Large intestine (tissue), 3 donors: ENCODE data around the gene SLC38A7. TPM values are rescaled to one million over a fixed set of nuclear protein-coding genes. Genes with fewer than 3 reads are reported as not detected.
"Not testable (repeated sequence)": the region's sequence is repeated elsewhere in the genome, so short reads cannot be mapped to it uniquely, and the experiment has no call there.

Source experiments
- DNase-seq, 2 donors: peaks; one replicate each; pipeline versions ENCODE4 v3.0.0 to v3.0.0-alpha.2; 2013
- H3K27ac ChIP-seq: one replicate; pipeline ENCODE4 v1.5.1; 2013; ENCODE audit warnings: low read length
- H3K27me3 ChIP-seq: 2 replicates; pipeline ENCODE4 v1.6.1; 2013; ENCODE audit warnings: low read length; ENCODE audit not compliant: control insufficient read depth, insufficient read depth
- H3K36me3 ChIP-seq: 2 replicates; pipeline ENCODE4 v1.6.1; 2013; ENCODE audit warnings: low read length; ENCODE audit not compliant: control insufficient read depth, insufficient read depth
- H3K4me1 ChIP-seq: one replicate; pipeline ENCODE4 v1.6.1; 2013; ENCODE audit warnings: low read length; ENCODE audit not compliant: control insufficient read depth, insufficient read depth
- H3K4me3 ChIP-seq: one replicate; pipeline ENCODE4 v1.5.1; 2013; ENCODE audit warnings: low read length
- H3K9me3 ChIP-seq: one replicate; pipeline ENCODE4 v1.6.1; 2013; ENCODE audit warnings: mild to moderate bottlenecking, low read depth, low read length, moderate library complexity; ENCODE audit not compliant: control insufficient read depth
- WGBS: methylation state at CpG from one replicate; pipeline ENCODE4 v1.1.5; 2013; ENCODE audit warnings: low lambda C conversion rate; ENCODE audit not compliant: insufficient coverage; 5-methylcytosine and 5-hydroxymethylcytosine counted together
- polyA plus RNA-seq: library from polyadenylated mRNA; unstranded; fragments of 120-200 nt; gene quantifications from one replicate; pipeline ENCODE4 v1.2.1, GENCODE V29; 2013

The SLC38A7 gene
- polyA plus RNA-seq, 1 donor, result 24.1 TPM

DNA sequence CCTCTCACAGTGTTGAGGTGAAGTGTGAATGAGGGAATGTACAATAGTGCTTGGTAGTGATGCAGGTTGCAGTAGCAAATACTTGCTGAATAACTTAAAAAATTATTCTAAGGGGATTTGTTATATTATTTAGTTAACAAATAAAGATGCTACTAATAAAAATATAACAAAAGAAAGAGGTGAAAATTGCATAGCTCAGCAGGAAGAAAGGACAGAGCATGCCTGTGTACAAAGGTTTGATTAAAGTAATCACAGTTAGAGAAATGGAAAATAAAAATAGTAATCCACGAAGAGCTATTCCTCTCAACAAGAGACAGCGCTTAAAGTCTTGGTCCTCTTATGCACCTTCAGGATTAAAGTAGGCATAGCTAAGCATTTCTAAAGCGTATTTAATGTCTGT lies 38.5 kb upstream of the SLC38A7 start:
- Histone ChIP-seq H3K27me3 (no peaks in the 10 kb centered on the region), H3K4me3 (no peak overlapping the region), H3K4me1 (no peaks in the 10 kb centered on the region), H3K36me3 (peaks cover 36% of the 10 kb centered on the region), H3K27ac (no peak overlapping the region), H3K9me3 (no peaks in the 10 kb centered on the region)
- DNase-seq, result no peak
- 50% methylated on average over 1 of the region's 3 CpGs for WGBS

DNA sequence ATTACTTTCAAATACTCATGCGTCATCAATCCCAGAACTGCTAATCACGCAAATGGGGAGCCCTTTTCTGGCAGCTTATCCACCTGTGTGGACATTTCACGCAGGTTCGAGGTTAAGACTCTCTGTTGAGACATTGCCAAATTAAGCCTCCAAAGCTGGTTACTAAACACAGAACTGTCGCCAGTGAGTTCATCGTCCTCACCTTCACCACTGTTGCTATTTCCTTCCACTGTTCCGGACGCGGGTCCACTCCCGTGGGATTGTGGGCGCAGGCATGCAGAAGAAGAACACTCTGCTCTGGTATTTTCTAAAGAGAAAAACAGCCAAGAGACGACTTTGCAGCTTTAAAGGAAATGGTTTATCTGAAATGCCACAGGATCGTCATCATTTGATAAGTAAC lies 33.4 kb upstream of the SLC38A7 start:
- Histone ChIP-seq H3K4me1 (no peaks in the 10 kb centered on the region), H3K27me3 (no peaks in the 10 kb centered on the region), H3K27ac (no peak overlapping the region), H3K9me3 (no peaks in the 10 kb centered on the region), H3K4me3 (no peak overlapping the region), H3K36me3 (peaks cover 66% of the 10 kb centered on the region)
- no peak for DNase-seq
- 80% methylated on average over 1 of the region's 13 CpGs for WGBS

DNA sequence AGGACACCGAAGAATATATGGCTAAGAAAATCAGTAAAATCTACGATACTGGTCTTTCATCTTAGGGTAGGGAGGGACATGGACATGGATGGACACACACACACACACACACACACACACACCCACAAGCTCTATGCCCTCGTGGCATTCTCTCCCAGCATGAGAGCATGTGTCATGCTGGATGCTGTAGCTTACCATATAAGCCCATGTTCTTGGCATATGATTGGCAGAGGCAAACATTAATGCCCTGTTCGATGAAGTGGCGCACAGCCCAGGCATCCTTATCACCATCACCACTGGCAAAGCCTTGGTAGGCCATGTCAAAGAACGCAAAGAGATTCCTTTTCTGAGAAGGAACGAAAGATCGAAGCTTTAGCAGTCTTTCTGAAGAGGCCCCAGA lies 31.9 kb upstream of the SLC38A7 start:
- no peak for DNase-seq
- H3K27me3 ChIP-seq, result no peaks in the 10 kb centered on the region
- H3K27ac ChIP-seq, result no peak overlapping the region
- 100% methylated on average over 2 of the region's 8 CpGs for WGBS
- peaks cover 66% of the 10 kb centered on the region for H3K36me3 ChIP-seq
- no peaks in the 10 kb centered on the region for H3K4me1 ChIP-seq
- no peak overlapping the region for H3K4me3 ChIP-seq
- H3K9me3 ChIP-seq, result no peaks in the 10 kb centered on the region

GRCh38 chr16:58713742-58714141 lies 29.2 kb upstream of the SLC38A7 start:
- Histone ChIP-seq H3K9me3 (no peaks in the 10 kb centered on the region), H3K4me1 (no peaks in the 10 kb centered on the region), H3K27me3 (no peaks in the 10 kb centered on the region), H3K27ac (no peak overlapping the region), H3K36me3 (peaks cover 63% of the 10 kb centered on the region), H3K4me3 (no peak overlapping the region)
- WGBS, result no CpG with 5 or more reads among the region's 1 CpG
- no peak for DNase-seq

- Histone ChIP-seq H3K27me3 (no peaks in the 10 kb centered on the region), H3K4me3 (no peak overlapping the region), H3K9me3 (no peaks in the 10 kb centered on the region), H3K27ac (no peak overlapping the region), H3K36me3 (peaks cover 51% of the 10 kb centered on the region), H3K4me1 (no peaks in the 10 kb centered on the region)
- no peak for DNase-seq
- 100% methylated on average over 1 of the region's 7 CpGs for WGBS
Measured at GRCh38 chr16:58709333-58709732, 24.8 kb upstream of the SLC38A7 start.

DNA sequence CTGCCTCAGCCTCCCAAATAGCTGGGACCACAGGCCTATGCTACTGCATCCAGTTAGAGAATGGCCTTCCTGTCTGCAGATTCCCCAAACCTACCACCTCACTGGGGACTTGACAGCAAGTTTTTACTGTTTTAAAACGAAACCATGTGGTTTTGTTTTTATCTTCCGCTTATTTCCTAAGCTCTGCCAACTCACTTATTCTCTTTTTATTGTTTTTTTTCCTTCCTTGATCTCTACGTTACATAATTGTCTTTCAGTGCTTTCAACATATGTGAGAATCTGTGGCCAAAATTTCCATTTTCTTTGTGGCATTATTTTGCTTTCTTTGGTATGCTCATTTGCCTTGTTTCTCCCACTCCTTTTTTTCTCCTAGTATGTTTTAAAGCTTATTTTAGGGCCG lies 14.6 kb upstream of the SLC38A7 start:
- Histone ChIP-seq H3K4me3 (no peak overlapping the region), H3K36me3 (no peaks in the 10 kb centered on the region), H3K27me3 (no peaks in the 10 kb centered on the region), H3K4me1 (no peaks in the 10 kb centered on the region), H3K9me3 (no peaks in the 10 kb centered on the region), H3K27ac (no peak overlapping the region)
- DNase-seq, result no peak
- 100% methylated on average over 3 of the region's 4 CpGs for WGBS

DNA sequence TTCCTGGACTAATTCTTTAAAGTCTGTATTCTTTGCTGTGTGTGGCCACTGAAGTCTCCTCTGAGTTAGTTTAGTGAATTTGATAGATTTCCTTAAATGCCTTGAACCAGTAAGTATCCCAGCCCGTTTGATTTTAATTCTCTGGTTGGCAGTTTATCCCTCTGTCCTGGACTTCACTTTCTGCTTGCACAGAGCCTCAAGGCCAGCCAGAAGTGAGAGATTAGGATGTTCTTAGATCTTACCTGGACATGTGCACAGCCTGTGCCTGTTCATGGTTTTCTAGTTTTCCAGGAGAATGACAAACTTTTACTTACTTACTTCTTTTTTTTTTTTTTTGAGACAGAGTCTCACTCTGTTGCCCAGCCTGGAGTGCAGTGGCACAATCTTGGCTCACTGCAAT lies 10.8 kb upstream of the SLC38A7 start:
- no CpG with 5 or more reads among the region's 1 CpG for WGBS

DNA sequence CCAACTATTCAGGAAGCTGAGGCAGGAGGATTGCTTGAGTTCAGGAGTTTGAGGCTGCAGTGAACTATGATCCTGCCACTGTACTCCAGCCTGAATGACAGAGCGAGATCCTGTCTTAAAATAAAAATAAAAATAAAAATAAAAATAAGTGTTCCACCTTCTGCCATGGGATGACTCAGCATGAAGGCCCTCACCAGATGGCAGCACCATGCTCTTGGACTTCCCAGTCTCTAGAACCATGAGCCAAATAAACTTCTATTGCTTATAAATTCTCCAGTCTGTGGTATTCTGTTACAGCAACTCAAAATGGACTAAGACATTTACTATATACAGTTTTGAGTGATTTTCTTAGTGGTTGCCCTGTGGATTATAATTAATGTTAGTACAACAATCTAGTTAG lies 7.9 kb upstream of the SLC38A7 start:
- H3K4me1 ChIP-seq, result no peaks in the 10 kb centered on the region
- no peak overlapping the region for H3K4me3 ChIP-seq
- peaks cover 3% of the 10 kb centered on the region for H3K9me3 ChIP-seq
- no peaks in the 10 kb centered on the region for H3K36me3 ChIP-seq
- no CpG with 5 or more reads among the region's 1 CpG for whole genome bisulfite sequencing
- H3K27me3 ChIP-seq, result no peaks in the 10 kb centered on the region
- H3K27ac ChIP-seq, result no peak overlapping the region
- DNase-seq, result no peak

More for the DNA sequence above, 10.8 kb upstream of the SLC38A7 start:
- peaks cover 3% of the 10 kb centered on the region for H3K9me3 ChIP-seq
- H3K4me1 ChIP-seq, result no peaks in the 10 kb centered on the region
- no peak overlapping the region for H3K27ac ChIP-seq
- no peaks in the 10 kb centered on the region for H3K27me3 ChIP-seq
- no peaks in the 10 kb centered on the region for H3K36me3 ChIP-seq
- no peak overlapping the region for H3K4me3 ChIP-seq
- DNase-seq, result no peak

DNA sequence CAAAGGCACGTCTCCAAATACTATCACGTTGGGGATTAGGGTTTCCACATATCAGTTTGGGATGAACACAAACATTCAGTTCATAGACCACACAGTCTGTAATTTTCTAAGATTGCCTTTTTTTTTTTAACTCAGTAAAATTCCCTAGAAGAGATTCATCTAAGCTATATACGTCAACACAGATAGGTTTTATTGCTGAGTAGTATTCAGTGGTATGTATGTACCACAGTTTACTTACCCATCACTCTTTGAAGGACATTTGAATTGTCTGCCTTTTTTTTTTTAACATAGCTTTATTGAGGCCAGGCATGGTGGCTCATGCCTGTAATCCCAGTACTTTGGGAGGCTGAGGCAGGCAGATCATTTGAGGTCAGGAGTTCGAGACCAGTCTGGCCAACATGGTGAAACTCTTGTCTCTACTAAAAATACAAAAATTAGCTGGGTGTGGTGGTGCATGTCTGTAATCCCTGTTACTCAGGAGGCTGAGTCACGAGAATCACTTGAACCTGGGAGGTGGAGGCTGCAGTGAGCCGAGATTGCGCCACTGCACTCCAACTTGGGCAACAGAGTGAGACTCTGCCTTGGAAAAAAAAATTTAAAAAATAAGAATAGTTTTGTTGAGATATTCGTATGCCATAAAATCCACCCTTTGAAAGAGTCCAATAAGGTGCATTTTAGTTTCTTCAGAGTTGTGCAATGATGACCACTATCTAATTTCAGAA lies 2.6 kb upstream of the SLC38A7 start:
- H3K27me3 ChIP-seq, H3K9me3 ChIP-seq, H3K27ac ChIP-seq, H3K4me3 ChIP-seq, DNase-seq, H3K36me3 ChIP-seq: not testable (repeated sequence)
- 89% methylated on average over 3 of the region's 8 CpGs for WGBS
- H3K4me1 ChIP-seq, result peaks cover 12% of the 10 kb centered on the region

DNA sequence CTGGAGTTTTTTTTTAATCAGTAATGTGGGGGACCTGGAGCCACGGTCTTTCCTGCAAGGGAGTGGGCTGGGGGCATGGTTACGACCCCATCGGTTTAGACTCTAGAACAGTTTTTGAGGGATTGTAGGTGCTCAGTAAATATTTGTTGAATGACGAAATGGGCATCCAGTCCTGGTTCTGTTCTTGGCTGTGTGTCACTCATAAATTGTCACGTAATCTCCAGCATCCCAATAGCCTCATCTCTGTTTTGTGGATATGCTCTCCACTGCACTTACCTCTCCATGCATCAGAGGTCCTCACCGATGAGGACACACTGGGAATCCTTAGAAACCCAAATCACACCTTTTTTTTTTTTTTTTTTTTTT lies 497 bp upstream of the SLC38A7 start:
- H3K36me3 ChIP-seq, result peaks cover 8% of the 10 kb centered on the region
- no CpG with 5 or more reads among the region's 6 CpGs for WGBS
- H3K9me3 ChIP-seq, result no peaks in the 10 kb centered on the region
- no peak for DNase-seq
- H3K4me3 ChIP-seq, result peak overlapping the region; percentile 76
- H3K27ac ChIP-seq, result no peak overlapping the region
- H3K4me1 ChIP-seq, result peaks cover 12% of the 10 kb centered on the region
- no peaks in the 10 kb centered on the region for H3K27me3 ChIP-seq

DNA sequence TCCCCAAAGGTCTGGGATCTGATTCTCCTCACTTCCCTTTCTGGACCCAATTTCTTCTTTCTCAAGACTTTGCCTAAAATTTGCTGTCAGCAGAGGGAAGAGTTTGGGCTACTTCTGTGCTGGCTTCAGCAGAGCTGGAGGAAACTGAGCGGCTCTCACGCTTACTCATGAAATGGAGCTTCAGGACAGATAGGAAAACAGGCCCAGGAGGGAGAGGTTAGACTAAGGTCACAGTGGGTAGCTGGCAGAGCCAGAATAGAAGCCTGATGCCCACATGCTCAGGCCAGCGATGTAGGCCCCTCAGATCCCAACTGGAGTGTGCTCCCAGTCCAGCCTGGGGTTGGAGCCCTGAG lies 593 bp downstream of the SLC38A7 start:
- Histone ChIP-seq H3K4me1 (peaks cover 12% of the 10 kb centered on the region), H3K9me3 (no peaks in the 10 kb centered on the region), H3K27ac (no peak overlapping the region), H3K4me3 (peak overlapping the region; percentile 76), H3K36me3 (peaks cover 11% of the 10 kb centered on the region), H3K27me3 (no peaks in the 10 kb centered on the region)
- WGBS, result no CpG with 5 or more reads among the region's 3 CpGs
- no peak for DNase-seq
